AG04450 (cell line): ENCODE measurements around the gene FOXO1. TPM values are rescaled to one million over a fixed set of nuclear protein-coding genes. Genes with fewer than 3 reads are reported as not detected.

ENCODE experiments used
- CTCF ChIA-PET: fragments of 300-600, 350-600 bp; formaldehyde crosslinking; extraction: SDS; loops from one replicate; lab custom pipeline; 2022; ENCODE audit warnings: antibody characterized with exemption, inconsistent platforms; lab: Charles Lee
- POLR2A ChIA-PET: fragments of 350-600 bp; formaldehyde crosslinking; extraction: SDS; loops from one replicate; lab custom pipeline; 2021; ENCODE audit warnings: antibody characterized with exemption, inconsistent platforms; lab: Yijun Ruan, JAX
- DNase-seq: peaks from one replicate; pipeline ENCODE4 v3.0.0-alpha.2; 2011; ENCODE audit warnings: low read depth, low spot score
- H3K27ac ChIP-seq: one replicate; pipeline ENCODE4 v1.5.1; 2012; ENCODE audit warnings: low read depth, low read length, control low read depth
- H3K27me3 ChIP-seq: one replicate; pipeline ENCODE4 v1.6.0; 2012; ENCODE audit warnings: low read length; ENCODE audit not compliant: control insufficient read depth, insufficient read depth
- H3K4me3 ChIP-seq: 2 replicates; pipeline ENCODE4 v1.5.1; 2011; ENCODE audit warnings: mild to moderate bottlenecking, low read depth, low read length, control low read depth
- H3K9me3 ChIP-seq: 2 replicates; pipeline ENCODE4 v1.5.1; 2012; ENCODE audit warnings: low read length; ENCODE audit not compliant: control insufficient read depth, insufficient read depth
- polyA plus RNA-seq: library from polyadenylated mRNA; depleted of rRNA; stranded (reverse); fragments of >200 nt; gene quantifications from 2 replicates; pipeline ENCODE4 v1.2.3, GENCODE V29; 2011
- TF ChIP-seq, protein P1 (sequence below): IDR thresholded peaks from 2 replicates; pipeline ENCODE4 v1.5.1; 2011; ENCODE audit warnings: low read depth, low read length, control low read depth, inconsistent platforms

FOXO1 gene
- polyA plus RNA-seq, 1 experiment = 0.19 TPM

DNA sequence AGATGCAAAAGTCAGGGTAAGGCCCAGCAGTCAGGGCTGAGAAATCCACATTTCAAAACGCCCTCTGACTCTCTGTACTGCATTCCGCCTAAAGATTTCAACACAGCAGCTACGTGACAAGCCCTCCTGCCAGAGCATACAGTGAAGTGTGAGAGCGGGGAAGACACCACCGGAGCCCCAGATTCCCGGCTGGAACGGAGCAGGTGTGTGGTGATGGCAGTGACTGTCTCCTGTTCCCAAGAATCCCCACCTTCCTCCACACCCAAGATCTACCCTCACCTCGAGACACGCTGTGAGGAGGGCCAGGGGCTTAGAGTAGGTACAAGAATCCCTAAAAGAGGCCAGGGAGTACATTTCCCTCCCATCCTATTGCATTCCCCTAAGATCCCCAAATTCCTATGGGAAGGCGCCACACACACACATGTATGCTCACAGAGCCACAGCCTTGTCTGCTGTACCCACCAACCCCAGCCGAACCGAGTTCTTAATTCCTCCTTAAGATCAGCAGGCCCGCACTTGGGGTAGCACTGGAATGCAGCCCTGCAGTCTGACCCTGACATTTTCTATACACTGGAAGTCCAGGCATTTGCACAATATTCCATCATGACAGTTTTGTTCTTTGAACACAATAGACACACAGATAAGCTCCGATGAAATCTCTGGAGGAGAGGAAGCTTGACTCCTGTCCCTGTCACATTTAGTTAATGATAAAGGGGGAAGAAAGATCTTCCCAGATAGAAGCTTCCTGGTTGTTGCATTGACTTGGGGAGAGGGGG is 102.9 kb downstream of the FOXO1 start:
- DNase-seq = no peak
- Histone ChIP-seq H3K4me3 (no peak overlapping the region), H3K27me3 (peaks cover 4% of the 10 kb centered on the region), H3K9me3 (no peaks in the 10 kb centered on the region), H3K27ac (no peak overlapping the region)
- ChIA-PET CTCF (no interaction called here), POLR2A (no interaction called here)
- TF ChIP-seq, protein P1, sequence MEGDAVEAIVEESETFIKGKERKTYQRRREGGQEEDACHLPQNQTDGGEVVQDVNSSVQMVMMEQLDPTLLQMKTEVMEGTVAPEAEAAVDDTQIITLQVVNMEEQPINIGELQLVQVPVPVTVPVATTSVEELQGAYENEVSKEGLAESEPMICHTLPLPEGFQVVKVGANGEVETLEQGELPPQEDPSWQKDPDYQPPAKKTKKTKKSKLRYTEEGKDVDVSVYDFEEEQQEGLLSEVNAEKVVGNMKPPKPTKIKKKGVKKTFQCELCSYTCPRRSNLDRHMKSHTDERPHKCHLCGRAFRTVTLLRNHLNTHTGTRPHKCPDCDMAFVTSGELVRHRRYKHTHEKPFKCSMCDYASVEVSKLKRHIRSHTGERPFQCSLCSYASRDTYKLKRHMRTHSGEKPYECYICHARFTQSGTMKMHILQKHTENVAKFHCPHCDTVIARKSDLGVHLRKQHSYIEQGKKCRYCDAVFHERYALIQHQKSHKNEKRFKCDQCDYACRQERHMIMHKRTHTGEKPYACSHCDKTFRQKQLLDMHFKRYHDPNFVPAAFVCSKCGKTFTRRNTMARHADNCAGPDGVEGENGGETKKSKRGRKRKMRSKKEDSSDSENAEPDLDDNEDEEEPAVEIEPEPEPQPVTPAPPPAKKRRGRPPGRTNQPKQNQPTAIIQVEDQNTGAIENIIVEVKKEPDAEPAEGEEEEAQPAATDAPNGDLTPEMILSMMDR = no peak

DNA sequence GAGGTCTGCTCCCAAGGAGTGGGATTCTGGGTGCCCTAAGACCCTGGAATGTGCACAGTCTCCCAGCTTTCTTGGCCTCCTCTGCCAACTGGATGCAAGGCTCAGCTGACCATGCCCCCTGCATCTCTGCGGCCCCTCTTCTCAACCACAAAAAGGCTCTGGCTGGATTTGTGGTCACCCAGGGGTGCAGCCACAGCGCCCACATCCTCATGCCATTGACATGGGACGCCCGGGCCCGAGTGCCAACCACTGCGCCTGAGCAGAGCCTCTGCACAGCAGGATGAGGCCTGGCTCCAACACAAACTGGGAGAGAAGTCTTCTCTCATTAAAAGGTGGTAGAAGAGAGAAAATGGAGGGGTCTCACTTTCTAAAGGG is 103.5 kb downstream of the FOXO1 start:
- DNase-seq = no peak
- ChIA-PET POLR2A (no interaction called here), CTCF (no interaction called here)
- Histone ChIP-seq H3K9me3 (no peaks in the 10 kb centered on the region), H3K27me3 (peaks cover 4% of the 10 kb centered on the region), H3K27ac (no peak overlapping the region), H3K4me3 (no peak overlapping the region)
- TF ChIP-seq, protein P1 = no peak

DNA sequence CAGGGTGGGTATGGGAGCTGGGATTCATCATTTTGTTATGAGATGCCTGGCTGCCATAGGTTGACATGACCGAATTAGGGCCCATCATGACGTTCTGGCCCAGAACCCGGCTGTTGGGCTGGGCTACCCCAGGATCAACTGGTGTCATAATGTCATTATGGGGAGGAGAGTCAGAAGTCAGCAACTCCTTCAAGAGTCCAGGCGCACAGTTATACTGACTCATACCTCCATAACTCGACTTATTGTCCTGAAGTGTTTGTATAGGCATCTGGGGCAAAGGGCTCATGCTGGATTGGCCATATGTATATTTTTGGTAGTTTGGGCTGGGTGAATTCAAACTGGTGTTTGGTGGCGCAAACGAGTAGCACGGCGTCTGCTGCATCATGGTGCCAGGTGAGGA is 106.5 kb downstream of the FOXO1 start:
- no peaks in the 10 kb centered on the region for H3K9me3 ChIP-seq
- DNase-seq = no peak
- no peak overlapping the region for H3K27ac ChIP-seq
- POLR2A ChIA-PET = no interaction called here
- TF ChIP-seq, protein P1 = no peak
- H3K4me3 ChIP-seq = no peak overlapping the region
- peaks cover 4% of the 10 kb centered on the region for H3K27me3 ChIP-seq
- CTCF ChIA-PET = no interaction called here

DNA sequence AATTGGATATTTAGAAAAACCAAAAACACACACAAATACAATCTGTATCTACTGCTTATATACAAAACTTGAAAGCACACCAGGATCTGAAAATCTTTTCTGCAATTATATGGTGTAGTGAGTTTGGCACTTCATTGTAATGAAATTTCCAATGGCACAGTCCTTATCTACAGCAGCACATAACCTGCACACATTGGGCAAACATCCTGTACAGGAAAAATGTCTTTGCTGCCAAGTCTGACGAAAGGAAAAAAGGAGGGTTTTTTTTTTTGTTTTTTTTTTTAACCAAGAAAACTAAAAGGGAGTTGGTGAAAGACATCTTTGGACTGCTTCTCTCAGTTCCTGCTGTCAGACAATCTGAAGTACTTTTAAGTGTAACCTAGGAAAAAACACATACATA is 107.8 kb downstream of the FOXO1 start:
- Histone ChIP-seq H3K9me3 (no peaks in the 10 kb centered on the region), H3K4me3 (no peak overlapping the region), H3K27me3 (no peaks in the 10 kb centered on the region), H3K27ac (no peak overlapping the region)
- no peak for DNase-seq
- ChIA-PET POLR2A (no interaction called here), CTCF (no interaction called here)
- TF ChIP-seq, protein P1 = no peak

DNA sequence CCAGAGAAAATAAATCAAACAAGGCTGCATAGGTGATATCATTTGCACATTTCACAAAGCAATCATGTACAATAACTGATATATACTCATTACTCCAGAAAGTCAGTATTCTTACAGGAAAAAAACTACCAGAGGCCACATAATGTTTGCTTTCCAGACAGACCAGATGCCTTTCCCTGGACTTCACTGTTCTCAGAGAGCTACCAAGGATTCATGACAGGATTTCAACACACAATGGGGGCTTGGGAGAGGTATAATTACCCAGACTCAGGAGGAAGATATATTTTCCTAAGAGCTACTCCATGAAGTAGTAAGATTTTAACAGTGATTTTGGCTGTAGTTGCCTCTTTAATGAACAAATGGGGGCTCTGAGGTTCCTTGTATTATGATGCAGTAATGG is 110.0 kb downstream of the FOXO1 start:
- Histone ChIP-seq H3K27ac (no peak overlapping the region), H3K9me3 (no peaks in the 10 kb centered on the region), H3K27me3 (no peaks in the 10 kb centered on the region), H3K4me3 (no peak overlapping the region)
- DNase-seq = no peak
- TF ChIP-seq, protein P1 = no peak
- CTCF ChIA-PET = no interaction called here
- POLR2A ChIA-PET = no interaction called here
